COLO668 (cell line): Measurements from ENCODE around the gene PLCL1.

ENCODE experiments used
- DNase-seq: peaks from one replicate; lab custom pipeline; 2025; ENCODE audit not compliant: unreplicated experiment; lab: John Stamatoyannopoulos, UW

The PLCL1 gene

DNA sequence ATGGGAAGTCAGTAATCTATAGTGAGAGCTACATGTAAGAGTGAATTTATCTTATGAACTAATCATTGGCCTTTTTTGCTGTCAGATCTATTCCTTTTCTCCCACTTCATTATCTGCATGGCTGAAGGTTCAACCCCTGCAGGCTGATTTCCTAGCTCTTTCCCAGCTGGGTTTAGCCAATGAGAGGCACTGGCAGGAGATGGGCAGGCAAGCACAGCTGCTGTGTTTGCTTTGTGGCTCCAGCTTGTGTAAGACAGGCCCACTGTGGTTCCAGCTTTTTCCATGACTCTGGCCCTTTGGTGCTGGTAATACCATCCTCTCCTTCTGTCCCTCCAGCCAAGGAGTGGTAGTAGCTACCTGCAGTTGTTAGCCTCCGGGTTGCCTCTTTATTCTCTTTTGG lies 248.8 kb downstream of the PLCL1 start:
- DNase-seq = no peak

DNA sequence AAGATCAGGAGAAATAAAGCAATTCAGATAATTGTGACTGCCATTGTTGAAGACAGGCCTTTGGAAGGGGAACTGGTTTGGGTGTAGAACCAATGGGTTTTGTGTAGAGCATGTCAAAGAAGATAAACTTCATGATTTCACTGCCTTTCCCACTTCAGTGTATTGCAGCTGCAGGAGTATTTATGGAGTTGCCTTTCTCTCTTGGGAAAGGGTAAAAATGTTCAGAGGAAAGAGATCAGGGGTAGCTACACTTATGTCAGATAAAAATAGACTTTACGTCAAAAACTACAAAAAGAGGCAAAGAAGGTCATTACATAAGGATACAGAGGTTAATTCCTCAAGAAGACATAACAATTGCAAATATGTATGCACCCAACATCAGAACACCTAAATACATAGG lies 249.4 kb downstream of the PLCL1 start:
- DNase-seq = no peak

DNA sequence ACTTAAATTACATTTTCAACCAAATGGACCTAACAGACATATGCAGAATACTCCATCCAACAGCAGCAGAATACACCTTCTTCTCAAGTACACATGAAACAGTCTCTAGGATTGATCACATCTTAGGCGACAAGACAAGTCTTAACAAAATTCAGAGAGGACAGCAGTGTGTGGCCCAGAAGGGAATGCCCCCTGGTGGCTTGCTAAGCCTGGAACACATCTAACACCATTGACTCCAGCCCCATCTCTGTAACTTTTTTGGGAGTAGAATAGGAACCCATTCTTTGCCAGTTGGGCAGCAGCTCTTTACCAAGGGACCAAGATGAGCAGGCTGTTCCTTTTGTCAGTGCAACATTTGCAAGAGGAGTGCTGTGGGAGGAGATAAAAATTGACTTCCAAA lies 249.9 kb downstream of the PLCL1 start:
- DNase-seq = peak; percentile 5

DNA sequence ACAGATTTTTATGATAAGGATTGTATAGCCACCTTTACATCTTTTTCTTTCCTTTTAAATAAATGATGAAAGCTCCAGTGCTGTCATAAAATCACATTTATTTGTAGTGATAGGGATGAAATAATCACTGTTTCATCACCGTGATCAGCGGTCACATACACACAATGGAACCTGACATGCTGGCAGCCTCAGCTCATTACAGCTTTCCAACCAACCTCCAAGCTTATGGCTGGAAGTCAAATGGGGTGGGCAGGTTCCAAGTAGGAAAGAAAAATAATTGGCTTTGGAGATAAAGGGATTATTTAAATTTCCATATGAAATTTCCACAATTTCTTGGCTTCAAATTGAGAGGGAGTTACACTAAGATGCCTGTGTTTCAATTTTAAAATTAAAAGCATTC lies 251.3 kb downstream of the PLCL1 start:
- DNase-seq = no peak

DNA sequence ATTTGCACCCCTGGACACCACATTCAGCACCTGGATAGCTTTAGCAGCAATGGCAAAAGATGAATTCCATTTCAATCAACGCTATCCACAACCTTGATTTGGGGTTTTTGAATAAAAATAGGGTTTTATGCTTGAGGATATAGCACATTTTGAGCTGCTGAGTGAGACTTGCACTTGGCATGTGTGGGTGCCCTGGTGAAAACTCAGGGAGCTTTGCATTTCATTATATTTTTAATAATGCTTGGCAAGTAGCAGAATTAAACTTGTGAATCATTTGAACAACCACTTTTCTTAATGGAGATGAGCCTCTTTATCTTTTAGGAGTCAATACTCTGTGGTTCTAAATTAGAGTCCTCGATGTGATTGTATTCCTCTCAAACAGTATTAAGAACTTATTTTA lies 252.4 kb downstream of the PLCL1 start:
- DNase-seq = no peak

DNA sequence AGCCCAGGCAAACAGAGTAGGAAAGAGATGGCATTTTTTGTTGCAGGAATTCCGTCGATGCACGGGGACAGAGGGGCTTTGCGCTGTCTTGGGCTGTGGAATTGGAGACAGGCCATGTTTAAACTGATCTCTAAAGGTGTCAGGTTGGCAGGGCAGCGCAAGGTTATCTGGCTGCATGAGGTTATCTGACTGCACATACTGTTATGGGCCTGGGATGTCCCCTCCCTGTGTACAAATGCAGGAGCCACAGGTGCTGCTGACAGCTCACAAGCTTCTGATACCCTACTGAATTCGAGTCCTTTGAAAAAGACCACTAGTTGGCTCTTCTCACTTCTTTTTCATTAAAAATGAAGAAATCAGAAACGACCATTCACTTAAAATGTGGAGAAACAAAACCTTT lies 255.4 kb downstream of the PLCL1 start:
- no peak for DNase-seq

DNA sequence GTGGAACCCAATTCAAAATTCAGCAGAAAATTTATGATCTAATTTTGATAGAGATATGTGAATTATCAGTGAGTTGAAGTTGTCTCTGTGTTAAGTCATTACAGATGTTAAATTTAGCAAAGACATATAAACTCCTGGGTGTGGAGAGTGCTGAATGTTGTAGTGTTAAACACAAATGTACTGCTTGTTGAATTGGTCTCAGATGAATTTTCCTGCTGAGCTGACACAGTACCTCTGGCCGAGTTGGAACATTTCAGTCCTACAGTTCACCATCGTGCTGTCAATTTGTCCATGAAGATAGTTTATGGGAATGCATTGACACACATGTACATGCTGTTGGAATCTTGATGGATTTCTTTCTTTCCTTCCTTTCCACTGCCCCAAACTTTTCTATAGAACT lies 255.9 kb downstream of the PLCL1 start:
- DNase-seq = no peak

DNA sequence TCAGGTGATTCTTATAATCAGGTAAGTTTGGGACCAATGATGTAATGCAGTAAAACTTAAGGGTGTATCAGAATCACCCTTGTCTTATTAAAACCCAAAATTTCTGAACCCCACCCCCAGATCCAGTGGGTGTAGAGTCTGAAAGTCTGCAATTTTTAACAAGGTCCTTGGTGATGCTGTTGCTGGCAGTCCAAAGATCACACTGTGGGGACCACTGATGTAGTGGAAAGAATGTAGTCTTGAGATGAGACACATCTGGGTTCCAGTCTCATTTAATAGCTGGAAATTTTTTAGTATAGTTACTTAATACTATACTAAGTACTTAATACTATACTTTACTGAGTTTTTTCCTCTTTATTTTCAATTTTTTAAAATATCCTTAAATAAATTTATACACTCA lies 258.4 kb downstream of the PLCL1 start:
- no peak for DNase-seq

DNA sequence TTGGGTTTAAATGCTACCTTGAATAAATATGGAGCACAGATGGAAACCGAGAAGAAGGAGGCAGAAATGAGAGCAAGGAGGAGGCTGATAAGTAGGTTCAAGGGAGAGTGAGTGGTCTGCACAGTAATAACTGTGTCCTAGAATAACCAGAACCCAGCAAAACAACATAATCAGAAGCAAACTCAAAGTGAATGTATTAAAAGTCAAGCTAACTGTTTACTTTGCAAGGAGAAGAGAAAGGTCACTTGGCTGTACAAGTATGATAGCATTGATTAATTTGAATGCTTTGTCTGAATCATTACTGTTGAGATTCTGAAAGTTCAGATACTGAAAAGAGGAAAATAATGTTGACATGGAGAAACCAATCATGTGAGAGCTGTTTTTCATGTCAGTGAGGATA lies 258.8 kb downstream of the PLCL1 start:
- DNase-seq = no peak

DNA sequence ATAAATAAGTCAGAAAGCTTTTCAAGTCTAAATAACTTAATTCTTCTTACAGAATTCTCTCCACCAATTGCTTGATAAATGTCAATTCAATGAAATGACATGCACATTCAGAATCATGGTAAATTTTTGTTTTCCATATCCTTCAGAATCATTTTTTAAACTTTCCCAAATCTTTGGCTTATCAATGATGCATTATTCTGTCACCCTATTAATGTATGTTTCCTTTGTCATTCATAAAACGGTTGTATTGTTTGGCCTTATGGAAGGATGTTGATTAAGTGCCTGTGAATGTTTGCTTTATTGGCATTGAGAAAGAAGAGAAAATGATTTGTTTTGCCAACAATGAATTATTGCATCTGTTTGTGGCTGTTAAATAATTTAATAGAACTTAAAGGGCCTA lies 260.9 kb downstream of the PLCL1 start:
- DNase-seq = no peak

DNA sequence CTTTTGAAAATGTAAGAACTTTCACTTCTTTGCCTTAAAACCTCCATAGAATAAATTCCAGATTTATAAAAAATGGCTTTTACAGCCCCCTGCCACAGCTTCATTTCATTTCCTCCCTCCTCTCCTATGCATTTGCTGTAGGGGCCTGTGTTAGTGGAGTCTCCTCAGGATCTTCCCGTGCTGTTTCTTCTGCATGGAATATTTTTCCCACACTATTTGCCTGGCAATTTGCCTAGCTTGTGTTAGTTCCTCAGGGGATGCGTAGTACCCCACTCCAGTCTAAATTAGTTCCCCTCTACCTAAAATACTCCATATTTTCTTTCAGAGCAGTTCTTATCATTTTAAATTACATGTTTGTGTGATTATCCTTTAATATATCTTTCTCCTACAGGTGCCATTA lies 262.2 kb downstream of the PLCL1 start:
- no peak for DNase-seq

DNA sequence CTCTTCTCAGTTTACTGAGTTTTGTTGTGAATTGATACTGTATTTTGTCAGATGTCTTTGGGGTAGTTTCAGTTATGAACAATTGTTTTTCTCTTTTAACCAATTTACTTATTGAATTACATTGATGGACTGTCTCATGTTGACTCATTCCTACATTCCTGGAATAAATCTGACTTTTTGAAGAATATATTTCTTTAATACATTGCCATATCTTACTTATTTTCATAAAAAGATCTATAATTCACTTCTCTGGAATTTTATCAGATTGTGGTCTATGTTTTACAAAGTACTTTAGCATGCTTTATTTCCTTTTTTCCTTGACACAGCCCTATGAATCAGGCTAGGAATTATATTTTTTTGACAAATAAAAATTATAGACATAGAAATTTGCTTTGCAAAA lies 268.3 kb downstream of the PLCL1 start:
- no peak for DNase-seq

DNA sequence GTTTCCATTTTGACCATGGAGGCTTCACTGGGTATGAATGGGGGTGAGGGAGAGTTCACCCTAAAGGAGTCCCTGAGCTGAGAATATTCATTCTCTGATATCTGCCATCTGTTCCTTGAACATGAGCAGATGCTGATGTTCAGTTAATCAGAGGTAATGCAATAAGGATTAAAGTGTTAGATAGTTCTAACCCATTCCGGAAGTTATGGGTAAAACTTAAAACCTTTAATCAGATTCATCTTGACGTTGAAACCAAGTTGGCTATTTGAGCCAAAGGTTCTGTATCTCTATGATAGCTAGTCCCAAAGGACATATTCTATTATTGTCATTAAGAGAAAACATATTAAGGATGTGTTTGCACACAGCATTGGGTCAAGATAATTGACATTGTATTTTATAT lies 268.9 kb downstream of the PLCL1 start:
- no peak for DNase-seq

DNA sequence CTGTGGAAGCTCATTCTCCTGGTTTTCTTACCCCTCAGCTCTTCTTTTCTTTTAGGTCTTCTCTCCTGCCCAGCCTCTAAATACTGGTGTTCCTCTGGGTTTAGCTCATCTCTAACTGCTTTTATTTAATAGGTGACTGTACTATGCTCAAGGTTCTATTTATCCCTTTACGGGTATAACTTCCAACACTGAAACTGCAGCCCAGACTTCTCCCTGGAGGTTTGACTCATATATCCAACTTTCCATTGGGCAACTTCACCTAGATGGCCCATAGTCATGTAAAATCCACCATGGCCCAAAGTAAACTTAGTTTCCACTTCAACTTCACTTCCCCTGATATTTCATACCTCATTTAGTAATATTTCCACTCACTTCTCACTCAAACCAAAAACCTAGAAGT lies 273.1 kb downstream of the PLCL1 start:
- no peak for DNase-seq

DNA sequence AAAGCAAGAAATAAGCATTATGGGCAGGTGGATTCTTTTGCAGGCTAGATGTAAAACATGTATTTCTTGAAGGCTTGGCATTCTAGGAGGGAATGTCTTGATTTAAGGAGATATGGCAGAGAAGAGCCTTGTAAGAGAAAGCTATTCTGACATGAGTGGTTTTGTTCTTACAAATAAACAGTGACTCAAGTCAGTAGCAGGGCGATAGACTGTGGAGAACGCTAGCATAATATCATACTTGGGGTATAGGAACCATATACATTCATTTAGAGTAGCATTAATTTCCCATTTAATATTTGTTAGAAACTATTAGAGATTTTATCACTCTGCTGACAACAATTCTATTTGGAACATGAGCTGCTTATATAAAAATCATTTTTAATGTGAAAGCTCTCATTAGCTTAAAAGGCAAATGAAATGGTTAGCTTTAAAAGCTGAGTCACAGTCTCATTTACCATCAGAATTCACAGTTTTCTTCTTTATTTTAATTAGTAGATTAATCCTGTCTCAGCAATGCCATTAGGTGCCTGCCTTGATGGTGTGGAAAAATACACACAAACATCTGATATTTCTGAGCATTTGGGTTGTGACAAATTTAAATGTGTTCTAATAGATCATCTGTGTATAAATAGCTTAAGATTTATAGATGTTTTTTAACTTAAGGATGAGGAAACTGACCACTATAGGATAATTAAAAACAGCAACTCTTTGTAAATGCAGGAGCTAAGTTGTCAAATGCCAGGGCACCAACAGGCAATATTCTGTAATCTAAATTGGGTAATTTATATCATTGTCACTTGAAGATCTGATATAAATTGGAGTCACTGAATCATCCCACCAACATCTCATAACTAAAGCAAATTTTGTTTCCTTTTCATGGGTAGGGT lies 276.7 kb downstream of the PLCL1 start:
- DNase-seq = no peak

DNA sequence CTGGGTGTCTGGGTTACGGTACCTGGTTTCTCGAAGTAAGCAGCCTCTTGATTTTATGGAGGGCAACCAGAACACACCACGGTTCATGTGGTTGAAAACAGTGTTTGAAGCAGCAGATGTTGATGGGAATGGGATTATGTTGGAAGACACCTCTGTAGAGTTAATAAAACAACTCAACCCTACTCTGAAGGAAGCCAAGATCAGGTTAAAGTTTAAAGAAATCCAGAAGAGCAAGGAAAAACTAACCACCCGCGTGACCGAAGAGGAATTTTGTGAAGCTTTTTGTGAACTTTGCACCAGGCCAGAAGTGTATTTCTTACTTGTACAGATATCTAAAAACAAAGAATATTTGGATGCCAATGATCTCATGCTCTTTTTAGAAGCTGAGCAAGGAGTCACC lies 279.8 kb downstream of the PLCL1 start:
- no peak for DNase-seq

DNA sequence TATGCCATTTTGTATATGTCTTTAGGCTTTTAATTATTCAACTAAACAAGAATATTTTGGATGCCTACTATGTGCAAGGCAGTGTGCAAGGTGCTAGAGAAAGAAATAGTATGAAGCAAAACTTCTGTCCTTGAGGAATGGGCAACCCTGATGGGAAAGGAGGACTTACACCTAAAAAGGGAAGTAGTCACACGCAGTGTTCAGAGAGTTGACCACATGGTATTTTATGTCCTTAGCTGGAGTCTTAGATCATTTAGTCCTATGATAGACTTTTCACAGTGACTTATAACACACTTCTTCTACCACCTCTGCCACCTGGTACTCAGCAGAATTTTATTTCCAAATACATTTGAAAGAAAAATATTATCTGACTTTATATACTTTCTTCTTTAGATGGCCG lies 291.6 kb downstream of the PLCL1 start:
- DNase-seq = no peak

DNA sequence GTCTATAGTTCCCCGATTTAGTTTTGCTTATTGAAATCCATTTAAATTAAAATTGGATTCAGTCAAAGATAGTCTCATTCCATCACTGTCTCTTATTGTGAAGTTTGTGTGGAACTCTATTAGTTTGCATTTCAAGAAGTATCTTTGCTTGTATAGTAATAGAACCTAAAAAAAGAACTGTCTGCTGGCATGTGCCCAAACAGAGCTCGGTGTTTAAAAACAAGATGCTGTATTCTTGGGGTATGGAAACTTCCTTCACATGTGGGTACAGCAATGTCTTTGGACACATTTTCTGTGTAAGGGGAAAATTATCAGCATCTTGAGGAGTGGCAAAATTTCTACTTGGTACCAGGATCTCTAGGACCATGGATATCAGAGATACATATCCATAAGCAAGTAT lies 292.6 kb downstream of the PLCL1 start:
- DNase-seq = no peak

DNA sequence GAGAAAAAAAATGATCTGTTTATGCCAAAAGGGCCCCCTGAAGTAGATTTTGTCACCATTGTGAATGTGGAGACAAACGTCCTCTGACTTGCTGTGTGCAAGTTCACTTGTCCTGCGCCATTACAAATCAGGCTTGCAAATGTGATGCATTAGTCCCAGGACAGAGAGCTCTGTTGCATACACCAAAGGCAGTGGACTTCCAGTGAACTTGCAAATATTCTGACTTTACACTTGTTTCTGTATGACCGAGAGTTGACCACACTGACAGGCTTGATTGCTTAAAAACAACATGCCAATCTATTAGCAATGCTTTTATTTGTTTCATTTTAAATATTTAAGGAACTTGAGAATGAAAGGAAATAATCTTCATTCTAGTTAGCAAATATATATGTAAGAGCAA lies 293.2 kb downstream of the PLCL1 start:
- DNase-seq = no peak

DNA sequence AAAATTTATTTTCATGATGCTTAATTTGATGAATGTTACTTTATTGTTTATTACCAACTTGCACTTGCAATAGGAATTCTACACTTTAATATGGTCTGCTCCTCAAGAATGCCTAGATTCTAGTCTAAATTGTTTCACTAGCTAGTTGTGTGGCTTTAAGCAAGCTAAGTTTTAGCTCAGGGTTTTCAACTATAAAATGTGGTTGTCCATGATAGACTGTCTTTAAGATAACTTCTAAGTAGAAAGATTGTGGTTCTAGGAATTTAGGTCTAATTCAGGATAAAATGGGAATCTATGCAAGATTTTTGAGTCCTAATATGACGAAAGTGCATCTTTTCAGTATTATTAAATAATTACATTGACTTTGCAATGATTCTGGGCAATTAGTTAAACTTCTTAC lies 294.0 kb downstream of the PLCL1 start:
- DNase-seq = no peak

DNA sequence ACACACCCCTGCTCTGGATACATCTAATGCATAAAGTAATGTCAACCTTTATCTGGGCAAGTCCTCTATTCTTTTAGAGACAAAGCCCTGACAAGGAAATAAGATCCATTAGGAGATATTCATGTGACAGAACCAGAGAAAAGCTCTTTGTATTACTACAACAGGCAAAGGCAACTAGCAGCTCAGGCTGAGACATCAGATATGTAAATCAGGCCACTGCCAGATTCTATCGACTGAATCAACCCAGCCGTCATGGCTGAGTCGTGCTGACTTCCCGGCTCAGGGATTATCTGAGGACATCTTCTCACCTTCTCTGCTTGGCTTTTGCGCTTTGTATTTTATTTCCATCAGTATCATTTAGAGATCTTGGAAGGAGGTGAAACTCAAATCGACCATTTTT lies 294.5 kb downstream of the PLCL1 start:
- no peak for DNase-seq

DNA sequence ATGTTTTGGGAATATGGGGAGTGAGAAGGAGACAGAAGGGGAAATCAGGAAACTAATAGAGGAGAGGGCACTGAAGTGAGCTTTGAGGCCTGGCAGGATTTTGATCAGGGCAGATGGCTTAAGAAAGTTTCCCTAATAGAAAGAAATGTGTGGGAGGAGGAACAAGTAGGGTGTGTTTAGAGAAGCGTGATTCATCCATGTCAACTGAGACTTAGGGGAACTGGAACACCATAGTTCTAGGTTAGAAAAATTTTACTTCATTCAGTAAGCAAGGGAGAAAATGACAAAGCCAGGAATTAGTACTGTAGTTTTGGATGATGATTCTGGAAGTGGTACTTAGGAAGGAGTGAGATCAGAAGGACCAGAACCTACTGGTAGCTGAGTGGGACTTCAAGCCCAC lies 296.0 kb downstream of the PLCL1 start:
- DNase-seq = no peak

DNA sequence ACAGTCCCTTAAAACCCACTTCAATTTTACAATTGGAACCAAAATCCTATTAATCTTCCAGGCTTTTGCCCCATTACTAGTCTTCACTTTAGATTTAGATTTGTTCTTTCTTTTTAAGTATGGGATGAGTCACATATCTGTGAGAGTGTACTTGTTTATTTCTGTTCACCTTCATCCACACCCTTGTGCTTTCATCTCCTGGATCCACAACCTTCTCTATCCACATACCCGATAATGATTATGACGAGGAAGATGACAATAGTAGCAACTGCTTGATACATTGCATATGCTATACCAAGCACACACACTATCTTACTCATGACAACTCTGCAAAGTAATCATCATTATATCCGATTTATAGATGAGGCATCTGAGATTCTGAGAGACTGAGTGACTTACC lies 297.3 kb downstream of the PLCL1 start:
- DNase-seq = no peak
